Left colon (tissue), 2 donors: ENCODE results near the gene NAALADL1. TPM values are rescaled to one million over a fixed set of nuclear protein-coding genes. Genes with fewer than 3 reads are reported as not detected.
A peak's percentile ranks its signal among the peaks of the same experiment; 100 is the strongest.

ENCODE experiments used
- ATAC-seq: fragments of 200-7000 bp; cut with Tn5 transposase; one replicate; pipeline ENCODE4 v1.9.1; 2020; ENCODE audit warnings: mild to moderate bottlenecking, moderate library complexity
- DNase-seq, 2 donors: peaks; one replicate each; pipeline ENCODE4 v3.0.0-alpha.2; 2020
- intact Hi-C, 2 donors: fragments of 100-400 bp; cut with DNase I in 1 of 2; cut with micrococcal nuclease in 1 of 2; formaldehyde crosslinking; loops; one replicate each; pipeline versions ENCODE4 v1.11.2 to v1.14.0; 2022; cut with DNase I, micrococcal nuclease
- total RNA-seq, 2 donors: library from RNA; stranded (reverse); fragmentation: NEBNext Ultra II Directional; extraction: Animal tissue kit (Norgen Biotek cat#: 25700); gene quantifications; one replicate each; pipeline ENCODE4 v1.2.1, GENCODE V29; 2021
- donor health status: DM: no; HTN: no; CAD: no.
- donor health status: DM: yes; HTN: yes; CAD: no.

Gene NAALADL1
- total RNA-seq, 2 donors from 2014 or later = 7.8 to 34.1 TPM

- intact Hi-C loops = no loop called here
- peak; percentile 93 to 95 for DNase-seq
- peak; percentile 98 for ATAC-seq
These were observed 25.7 kb upstream of the NAALADL1 start, which contains the start of the genes CDCA5 and ZFPL1 for GRCh38 chr11:65083834-65084597. TSS of gene CDCA5 (minus strand) at chr11:65084040. CDS start at chr11:65083978, 62 bp downstream. TSS of gene ZFPL1 (plus strand) at chr11:65084222. CDS start at chr11:65084699, 477 bp downstream.

GRCh38 chr11:65083134-65083833 is 24.9 kb upstream of the NAALADL1 start:
- no peak for DNase-seq

DNA sequence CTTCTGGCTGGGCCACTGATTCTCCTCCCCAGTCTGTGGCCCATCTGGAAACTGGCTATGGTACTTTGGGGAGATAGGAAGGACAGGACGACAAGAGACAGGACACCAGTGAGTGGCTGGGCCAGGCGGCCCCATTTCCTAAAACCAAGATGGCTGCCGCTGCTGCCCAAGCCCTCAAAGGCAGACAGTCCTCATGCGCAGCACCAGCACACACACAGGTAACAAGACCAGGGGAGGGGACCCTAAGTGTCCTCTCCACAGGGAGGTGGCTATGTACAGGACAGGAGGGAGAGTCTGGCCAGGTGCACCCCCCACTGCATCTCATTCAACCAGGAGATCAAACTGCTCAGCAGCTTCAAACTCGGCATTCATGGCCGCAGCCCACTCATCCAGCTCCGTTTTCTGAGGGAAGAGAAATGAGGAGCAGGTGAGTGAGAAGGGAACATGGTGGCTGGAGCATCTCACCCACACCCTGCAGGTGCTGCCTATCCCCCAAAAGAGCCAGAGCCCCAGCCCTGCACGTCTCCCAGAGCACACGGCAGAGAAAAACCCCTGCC is 20.5 kb upstream of the NAALADL1 start:
- no peak for ATAC-seq
- intact Hi-C loops = no loop called here
- no peak for DNase-seq

More at GRCh38 chr11:65083134-65083833, 24.9 kb upstream of the NAALADL1 start:
- intact Hi-C loops = no loop called here
- no peak for ATAC-seq

DNA sequence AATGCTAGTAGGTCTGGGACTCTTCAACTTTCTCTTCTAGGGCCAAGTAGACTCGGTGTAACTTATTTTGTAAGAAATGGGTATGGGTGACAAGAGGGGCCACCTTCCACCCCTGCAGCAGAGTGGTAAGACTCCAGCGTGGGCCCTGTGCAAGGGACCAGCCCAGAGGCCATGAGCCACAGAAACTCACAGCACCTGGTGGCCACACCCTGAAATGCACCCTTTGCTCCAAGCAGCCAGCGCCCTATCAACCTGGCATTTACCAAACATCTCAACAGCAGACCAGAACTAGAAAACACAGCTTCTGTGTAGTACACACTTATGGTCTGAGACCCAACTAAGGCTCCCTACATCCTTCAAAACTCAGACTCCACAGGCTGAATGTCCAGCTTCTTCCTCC is 19.8 kb upstream of the NAALADL1 start:
- ATAC-seq (peak; percentile 98), DNase-seq (peak; percentile 61 to 86)
- intact Hi-C loops = no loop called here

DNA sequence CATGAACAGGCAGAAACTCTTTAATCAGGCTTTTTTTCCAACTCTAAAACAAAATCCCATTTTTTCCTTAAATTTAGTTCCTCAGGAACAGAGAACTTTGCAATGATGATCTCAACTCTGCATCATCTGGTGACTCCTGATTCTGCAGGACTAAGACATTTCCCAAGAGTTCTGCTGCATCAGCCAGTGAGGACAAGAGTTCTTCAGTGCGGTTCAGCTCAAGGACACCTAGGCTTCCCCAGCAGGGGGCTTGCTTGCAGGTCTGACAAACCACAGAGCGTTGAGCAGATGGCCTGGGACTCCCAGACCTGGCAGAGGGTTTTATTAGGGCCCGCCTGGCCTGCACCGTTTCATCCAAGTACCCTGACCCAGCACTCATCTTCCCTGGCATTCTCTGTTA is 19.1 kb upstream of the NAALADL1 start:
- ATAC-seq (no peak), DNase-seq (no peak)
- intact Hi-C loops = no loop called here

GRCh38 chr11:65072631-65072966 is 14.2 kb upstream of the NAALADL1 start:
- intact Hi-C loops = no loop called here
- ATAC-seq = no peak
- no peak for DNase-seq

DNA sequence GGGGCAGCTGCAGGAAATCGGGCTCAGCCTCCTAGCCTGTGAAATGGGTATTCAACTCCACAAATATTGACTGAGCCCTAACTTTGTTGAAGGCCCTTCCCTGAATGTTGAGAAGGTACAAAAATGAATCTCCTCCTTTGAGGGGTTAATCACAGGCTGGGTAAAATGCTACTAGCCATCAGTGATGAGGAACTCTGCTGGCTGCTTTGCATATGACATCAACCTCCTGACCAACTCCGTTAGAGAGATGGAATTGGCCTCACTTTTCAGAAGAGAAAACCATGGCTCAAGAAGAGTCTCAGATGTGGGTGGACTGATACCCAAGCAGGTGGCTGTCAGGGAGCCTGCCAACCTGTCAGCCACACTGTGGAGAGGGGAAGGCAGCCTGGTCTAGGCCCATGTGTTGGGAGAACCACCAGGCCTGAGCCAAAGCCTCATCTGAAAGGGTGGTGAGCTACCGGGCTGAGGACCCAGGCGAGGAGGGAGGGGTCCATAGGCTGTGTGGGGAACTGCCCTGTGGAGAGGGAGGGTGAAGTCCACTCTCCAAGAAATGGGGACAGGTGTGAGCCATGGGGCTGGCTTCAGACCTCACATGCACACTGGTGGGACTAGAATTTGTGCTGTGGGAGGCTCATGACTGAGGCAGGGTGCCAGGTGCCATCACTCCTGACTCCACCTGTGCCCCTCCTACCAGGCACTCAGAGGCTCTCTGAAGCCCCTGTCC is 13.7 kb upstream of the NAALADL1 start:
- no peak for DNase-seq
- intact Hi-C loops = no loop called here
- no peak for ATAC-seq

- ATAC-seq = no peak
- no peak for DNase-seq
- intact Hi-C loops = no loop called here
These were observed 10.9 kb upstream of the NAALADL1 start for GRCh38 chr11:65069217-65069616.

DNA sequence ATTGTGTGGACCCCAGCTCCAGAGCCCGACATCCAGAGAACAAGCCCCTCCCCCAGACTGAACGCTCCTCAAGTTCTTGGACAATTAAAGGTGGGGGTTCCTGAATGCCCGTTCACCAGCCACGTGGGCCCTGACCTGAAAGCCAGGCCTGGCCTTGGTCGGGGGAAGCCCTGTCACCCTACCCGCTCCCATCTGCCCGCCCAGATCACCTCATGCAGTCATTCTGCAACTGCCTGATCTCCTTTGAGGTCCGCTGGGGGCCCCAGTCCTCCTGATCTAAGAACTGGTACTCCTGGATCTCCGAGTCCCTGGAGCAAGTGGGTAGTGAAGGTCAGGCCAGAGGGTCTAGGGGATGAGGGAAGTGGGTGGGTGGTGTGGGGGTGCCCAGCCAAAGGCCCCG is 9.1 kb upstream of the NAALADL1 start:
- ATAC-seq (no peak), DNase-seq (no peak)
- intact Hi-C loops = no loop called here

- no peak for DNase-seq
- intact Hi-C loops = no loop called here
- ATAC-seq = no peak
These were observed 8.5 kb upstream of the NAALADL1 start for GRCh38 chr11:65066805-65067291.

- no peak for ATAC-seq
- DNase-seq = no peak
- intact Hi-C loops = no loop called here
These were observed 8.0 kb upstream of the NAALADL1 start for GRCh38 chr11:65066315-65066714.

DNA sequence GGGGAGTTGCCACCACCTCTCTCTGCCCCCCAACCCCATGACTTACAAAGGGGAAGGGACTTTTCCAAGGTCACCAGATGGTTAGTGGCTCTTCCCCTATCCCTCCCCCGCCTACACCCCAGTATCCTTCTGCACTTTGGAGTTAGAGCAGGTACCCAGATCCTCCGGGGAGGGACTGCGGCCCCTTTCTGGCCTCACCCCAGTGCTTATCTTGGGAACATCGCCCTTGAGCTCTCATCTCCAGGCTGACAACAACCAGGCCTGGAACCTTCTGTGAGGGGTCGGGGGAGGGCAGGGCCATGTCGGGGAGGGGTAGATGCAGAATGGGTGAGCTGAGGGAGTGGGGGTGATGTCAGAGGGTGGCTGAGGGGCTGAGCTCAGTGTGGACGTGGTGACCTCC is 7.5 kb upstream of the NAALADL1 start:
- ATAC-seq (no peak), DNase-seq (no peak)
- intact Hi-C loops = no loop called here

GRCh38 chr11:65064847-65065240 is 6.5 kb upstream of the NAALADL1 start:
- intact Hi-C loops = no loop called here
- DNase-seq = no peak
- ATAC-seq = no peak

GRCh38 chr11:65063532-65063931 is 5.2 kb upstream of the NAALADL1 start:
- no peak for ATAC-seq
- intact Hi-C loops = no loop called here

DNA sequence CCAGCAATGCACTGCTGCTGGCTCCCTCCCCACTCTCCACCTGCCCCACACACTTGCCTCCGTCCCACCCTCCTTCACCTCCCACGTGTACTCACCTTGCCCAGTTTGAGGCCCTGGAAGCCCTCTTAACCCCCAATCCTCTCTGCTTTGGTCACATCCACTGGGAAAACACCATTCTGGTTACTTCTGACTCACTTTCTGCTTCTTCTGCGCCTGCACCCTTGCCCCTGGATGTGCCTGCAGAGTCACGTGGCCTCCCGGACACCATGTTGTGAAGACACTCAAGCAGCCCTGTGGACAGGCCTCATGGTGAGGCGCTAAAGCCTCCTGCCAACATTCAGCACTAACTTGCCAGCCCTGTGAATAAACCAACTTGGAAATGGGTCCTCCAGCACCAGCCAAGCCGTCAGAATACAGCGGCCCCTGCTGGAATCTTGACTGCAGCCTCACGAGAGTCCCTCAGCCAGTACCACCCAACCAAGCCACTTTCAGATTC is 2.6 kb upstream of the NAALADL1 start:
- DNase-seq (no peak), ATAC-seq (no peak)
- intact Hi-C loops = no loop called here

More at GRCh38 chr11:65063532-65063931, 5.2 kb upstream of the NAALADL1 start:
- no peak for DNase-seq

DNA sequence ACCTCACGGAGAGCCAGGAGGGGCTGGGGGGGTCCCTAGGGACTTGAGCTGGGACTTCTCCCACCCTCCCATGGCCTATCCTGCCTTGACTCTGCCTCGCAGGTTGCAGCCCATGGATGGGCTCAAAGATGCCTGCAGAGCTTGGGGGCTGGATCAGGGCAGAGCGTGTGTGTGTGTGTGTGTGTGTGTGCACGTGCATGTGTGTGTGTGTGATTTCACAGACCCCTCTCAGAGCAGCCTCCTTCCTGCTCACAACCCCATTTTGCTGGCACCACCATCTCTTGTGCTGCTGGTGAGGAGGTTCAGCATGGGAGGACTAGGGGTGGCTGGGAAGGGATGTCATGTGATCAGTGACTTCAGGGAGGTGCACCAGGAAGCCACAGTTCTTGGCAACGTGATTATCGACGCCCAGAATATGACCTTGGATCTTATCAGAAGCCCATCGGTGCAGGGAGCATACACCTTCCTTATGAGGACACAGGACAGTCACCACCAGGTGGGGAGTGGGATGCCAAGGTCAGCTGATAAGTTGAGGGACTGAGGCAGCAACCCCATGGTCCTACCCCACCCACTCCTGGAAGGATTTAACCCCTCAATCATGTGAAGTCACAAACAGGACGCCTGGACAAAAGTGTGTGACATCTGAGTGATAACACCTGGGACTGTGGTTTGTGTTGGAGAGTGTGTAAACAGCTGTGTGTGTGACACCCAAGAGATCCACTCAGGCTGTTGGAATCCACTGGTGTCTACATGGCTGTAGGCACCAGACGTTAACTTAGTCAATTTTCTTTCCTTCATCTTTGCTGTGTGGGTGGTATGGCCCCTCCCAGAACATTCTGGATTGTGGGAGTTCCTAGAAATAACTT is 1.8 kb upstream of the NAALADL1 start:
- DNase-seq (no peak), ATAC-seq (peak; percentile 86)
- intact Hi-C loops = no loop called here

DNA sequence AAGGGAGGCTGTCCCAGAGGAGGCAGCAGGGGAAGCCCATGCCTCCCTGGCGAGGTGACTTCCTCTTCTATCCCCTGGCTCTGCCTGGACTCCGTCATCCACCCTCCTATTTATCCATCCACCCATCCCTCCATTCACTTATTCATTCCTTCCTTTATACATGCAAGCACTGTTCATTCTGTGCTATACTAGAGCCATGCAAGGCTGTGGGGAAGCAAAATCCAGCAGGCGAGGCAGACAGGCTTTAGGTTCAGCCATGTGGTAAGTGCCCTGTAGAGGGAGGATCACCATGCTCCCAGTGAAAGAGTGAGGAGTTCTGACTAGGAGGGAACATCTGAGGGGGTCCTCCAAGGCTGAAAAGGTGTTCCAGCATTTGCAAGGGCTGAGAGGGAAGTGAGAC is 1.2 kb upstream of the NAALADL1 start:
- no peak for ATAC-seq
- intact Hi-C loops = no loop called here
- no peak for DNase-seq

DNA sequence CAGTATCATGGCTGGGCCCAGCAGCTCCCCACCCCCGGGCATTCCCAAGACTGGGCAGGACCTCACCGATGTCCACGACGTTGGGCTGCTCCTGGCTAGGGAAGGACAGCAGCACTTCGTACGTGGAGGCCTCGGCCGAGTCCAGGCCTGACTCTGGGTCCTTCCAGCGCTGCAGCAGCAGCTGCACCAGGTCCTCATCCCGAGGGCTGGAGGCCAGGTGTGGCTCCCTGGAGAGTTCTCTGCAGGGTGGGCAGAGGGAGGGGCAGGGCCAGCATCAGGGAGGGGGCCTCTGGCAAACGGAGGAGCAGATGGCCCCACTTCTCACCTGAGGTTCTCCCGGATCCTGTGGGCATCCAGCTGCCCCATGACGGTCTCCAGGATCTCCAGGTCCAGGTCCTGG is 341 bp downstream of the NAALADL1 start:
- intact Hi-C loops = no loop called here
- ATAC-seq = no peak

More for the DNA sequence above, 341 bp downstream of the NAALADL1 start:
- DNase-seq = no peak
